NCI-H446 (cell line): ENCODE results near the gene EIF2S1.
"Not testable (repeated sequence)": the region's sequence is repeated elsewhere in the genome, so short reads cannot be mapped to it uniquely, and the experiment has no call there.

Experiments used
- DNase-seq, 2 experiments: peaks; one replicate each; lab custom pipeline; 2025; lab: John Stamatoyannopoulos, UW

Gene EIF2S1

GRCh38 chr14:67359775-67360469 is at the start of gene EIF2S1, which contains the start of gene ATP6V1D:
Gene EIF2S1 (plus strand): TSS chr14:67360328. CDS start chr14:67364768, 4,440 bp downstream.
Gene ATP6V1D (minus strand): TSS chr14:67359804. CDS start chr14:67359698, 106 bp downstream.
- DNase-seq, result peak; percentile 97 to 99

GRCh38 chr14:67311868-67312267 is 48.3 kb upstream of the EIF2S1 start:
- no peak for DNase-seq

- DNase-seq, result no peak
Measured at GRCh38 chr14:67313153-67313552, 47.0 kb upstream of the EIF2S1 start.

- no peak for DNase-seq
Measured at GRCh38 chr14:67317822-67318221, 42.3 kb upstream of the EIF2S1 start.

GRCh38 chr14:67319142-67319541 is 41.0 kb upstream of the EIF2S1 start:
- DNase-seq, result no peak

- not testable (repeated sequence) for DNase-seq
Measured at GRCh38 chr14:67329666-67330065, 30.5 kb upstream of the EIF2S1 start.

GRCh38 chr14:67331368-67332125 is 28.6 kb upstream of the EIF2S1 start:
- no peak for DNase-seq

GRCh38 chr14:67332468-67332867 is 27.7 kb upstream of the EIF2S1 start:
- no peak for DNase-seq

- no peak for DNase-seq
Measured at GRCh38 chr14:67335781-67336180, 24.3 kb upstream of the EIF2S1 start.

- DNase-seq, result not testable (repeated sequence)
Measured at GRCh38 chr14:67341231-67341630, 18.9 kb upstream of the EIF2S1 start.

GRCh38 chr14:67343601-67344230 is 16.4 kb upstream of the EIF2S1 start:
- DNase-seq, result no peak

GRCh38 chr14:67345583-67345982 is 14.5 kb upstream of the EIF2S1 start:
- no peak for DNase-seq

GRCh38 chr14:67352055-67352454 is 8.1 kb upstream of the EIF2S1 start:
- DNase-seq, result no peak

- DNase-seq, result no peak
Measured at GRCh38 chr14:67357186-67357968, 2.8 kb upstream of the EIF2S1 start.

GRCh38 chr14:67357969-67358354 is 2.2 kb upstream of the EIF2S1 start:
- DNase-seq, result no peak

- peak in 1 of 2 experiments; percentile 17 for DNase-seq
Measured at GRCh38 chr14:67358924-67359774, 979 bp upstream of the EIF2S1 start.

GRCh38 chr14:67360470-67361206 is 510 bp downstream of the EIF2S1 start:
- no peak for DNase-seq

GRCh38 chr14:67365476-67365875 is 5.3 kb downstream of the EIF2S1 start:
- no peak for DNase-seq

GRCh38 chr14:67370830-67371229 is 10.7 kb downstream of the EIF2S1 start:
- no peak for DNase-seq
